ENCODE data around the gene SREBF2.
A peak's percentile ranks its signal among the peaks of the same experiment; 100 is the strongest.

Gene SREBF2

GRCh38 chr22:41909310-41910049, 76.6 kb downstream of the SREBF2 start:
- ATAC-seq, result no peak

GRCh38 chr22:41910050-41911000, 77.4 kb downstream of the SREBF2 start:
- peak; percentile 23 to 42 for ATAC-seq

- peak in 1 of 2 donors; percentile 21 for ATAC-seq
Measured at GRCh38 chr22:41911001-41911611, 78.2 kb downstream of the SREBF2 start.

GRCh38 chr22:41912338-41913039, 79.6 kb downstream of the SREBF2 start:
- no peak for ATAC-seq

- no peak for ATAC-seq
Measured at GRCh38 chr22:41913040-41913719, 80.3 kb downstream of the SREBF2 start.

GRCh38 chr22:41913842-41914534, 81.1 kb downstream of the SREBF2 start:
- ATAC-seq, result no peak

GRCh38 chr22:41914611-41915034, 81.7 kb downstream of the SREBF2 start:
- ATAC-seq, result no peak

GRCh38 chr22:41915035-41915785, 82.3 kb downstream of the SREBF2 start, which contains the start of gene SHISA8:
Gene SHISA8, minus strand, starts transcription at chr22:41915074. Its CDS starts 407 bp downstream, at chr22:41914667.
- peak; percentile 48 to 52 for ATAC-seq

- ATAC-seq, result no peak
Measured at GRCh38 chr22:41915786-41916493, 83.0 kb downstream of the SREBF2 start.

- ATAC-seq, result no peak
Measured at GRCh38 chr22:41916745-41917358, 83.9 kb downstream of the SREBF2 start.

- no peak for ATAC-seq
Measured at GRCh38 chr22:41917375-41917902, 84.5 kb downstream of the SREBF2 start.

GRCh38 chr22:41917903-41918791, 85.2 kb downstream of the SREBF2 start:
- no peak for ATAC-seq

- peak; percentile 42 to 50 for ATAC-seq
Measured at GRCh38 chr22:41919357-41920224, 86.7 kb downstream of the SREBF2 start.

- ATAC-seq, result no peak
Measured at GRCh38 chr22:41920271-41920976, 87.5 kb downstream of the SREBF2 start.

GRCh38 chr22:41922328-41922727, 89.4 kb downstream of the SREBF2 start:
- ATAC-seq, result no peak

- no peak for ATAC-seq
Measured at GRCh38 chr22:41922940-41923594, 90.2 kb downstream of the SREBF2 start.

All from activated CD4-positive, CD25-positive, alpha-beta regulatory T cell treated with anti-CD3 and anti-CD28 coated beads, Interleukin-2, amount 50 U/mL, for 24 hours (primary cell).